HEK293 (cell line): Measurements from ENCODE around the gene PRR3.

Source experiments
- CTCF ChIA-PET: fragments of 350-600 bp; formaldehyde crosslinking; extraction: SDS; loops from one replicate; lab custom pipeline; 2021; ENCODE audit warnings: antibody characterized with exemption; lab: Yijun Ruan, JAX
- POLR2A ChIA-PET: fragments of 300-600 bp; formaldehyde crosslinking; extraction: SDS; loops from one replicate; lab custom pipeline; 2020; ENCODE audit warnings: antibody characterized with exemption, inconsistent platforms; lab: Yijun Ruan, JAX
- H3K27ac ChIP-seq: fragments of 200-500 bp; sonication (Bioruptor generic); 2 replicates; pipeline ENCODE4 v1.5.1; 2014; ENCODE audit warnings: low read depth, low read length, control low read depth, inconsistent platforms; ENCODE audit errors: extremely low read depth
- H3K36me3 ChIP-seq, 2 experiments: fragments of 200-500 bp in 1 of 2; sonication (Bioruptor generic) in 1 of 2; 1 replicate in 1 of 2; 2 replicates in 1 of 2; pipeline ENCODE4 v1.5.1; 2014 to 2017; ENCODE audit warnings: inconsistent platforms in 2 of 2, low read length in 2 of 2; ENCODE audit not compliant: control insufficient read depth in 2 of 2, insufficient read depth in 1 of 2
- H3K4me1 ChIP-seq: fragments of 200-500 bp; sonication (Bioruptor generic); 2 replicates; pipeline ENCODE4 v1.5.1; 2014; ENCODE audit warnings: mild to moderate bottlenecking, low read length, inconsistent platforms; ENCODE audit not compliant: control insufficient read depth, insufficient read depth
- H3K4me3 ChIP-seq: 2 replicates; pipeline ENCODE4 v1.5.1; 2011; ENCODE audit warnings: low read depth, mild to moderate bottlenecking, control low read depth, low read length, moderate library complexity
- H3K9me3 ChIP-seq: fragments of 200-500 bp; sonication (Bioruptor generic); 2 replicates; pipeline ENCODE4 v1.5.1; 2014; ENCODE audit warnings: low read depth, low read length, inconsistent platforms; ENCODE audit not compliant: control insufficient read depth, insufficient read depth
- BCL11A ChIP-seq: fragments of 450-650 bp; formaldehyde crosslinking; IDR thresholded peaks from 2 replicates; pipeline ENCODE4 v1.5.1; 2016; ENCODE audit warnings: low read depth, missing biosample characterization, missing genetic modification characterization
- GLIS1 ChIP-seq: fragments of 450-650 bp; formaldehyde crosslinking; IDR thresholded peaks from 2 replicates; pipeline ENCODE4 v1.5.1; 2016; ENCODE audit warnings: missing biosample characterization, missing genetic modification characterization
- HOXD13 ChIP-seq: sonication (generic); formaldehyde crosslinking; IDR thresholded peaks from 2 replicates; pipeline ENCODE4 v1.8.0; 2022; ENCODE audit warnings: missing genetic modification reagents, borderline replicate concordance
- IKZF3 ChIP-seq: fragments of 450-650 bp; IDR thresholded peaks from 2 replicates; pipeline ENCODE4 v1.5.0; 2018; ENCODE audit warnings: missing biosample characterization, mild to moderate bottlenecking, missing genetic modification characterization, moderate library complexity
- KLF8 ChIP-seq: fragments of 450-650 bp; formaldehyde crosslinking; IDR thresholded peaks from 2 replicates; pipeline ENCODE4 v1.5.1; 2016; ENCODE audit warnings: missing biosample characterization, missing genetic modification characterization
- KLF9 ChIP-seq: fragments of 450-650 bp; formaldehyde crosslinking; IDR thresholded peaks from 2 replicates; pipeline ENCODE4 v1.5.1; 2016; ENCODE audit warnings: missing biosample characterization, missing genetic modification characterization, low read depth
- OSR2 ChIP-seq: fragments of 450-650 bp; formaldehyde crosslinking; IDR thresholded peaks from 2 replicates; pipeline ENCODE4 v1.5.1; 2016; ENCODE audit warnings: missing biosample characterization, missing genetic modification characterization
- SCRT1 ChIP-seq: fragments of 450-650 bp; formaldehyde crosslinking; IDR thresholded peaks from 2 replicates; pipeline ENCODE4 v1.5.1; 2016; ENCODE audit warnings: missing biosample characterization, missing genetic modification characterization, borderline replicate concordance
- SCRT2 ChIP-seq: fragments of 450-650 bp; formaldehyde crosslinking; IDR thresholded peaks from 2 replicates; pipeline ENCODE4 v1.5.1; 2016; ENCODE audit warnings: missing biosample characterization, missing genetic modification characterization
- SETDB1 ChIP-seq: IDR thresholded peaks from one replicate; pipeline ENCODE4 v1.6.1; 2017; ENCODE audit warnings: mild to moderate bottlenecking, low read length, moderate library complexity, mixed read lengths; ENCODE audit not compliant: insufficient read length
- SP7 ChIP-seq: fragments of 450-650 bp; formaldehyde crosslinking; IDR thresholded peaks from 2 replicates; pipeline ENCODE4 v1.5.1; 2016; ENCODE audit warnings: missing biosample characterization, missing genetic modification characterization
- ZNF169 ChIP-seq: fragments of 450-650 bp; formaldehyde crosslinking; IDR thresholded peaks from 2 replicates; pipeline ENCODE4 v1.5.1; 2016; ENCODE audit warnings: missing biosample characterization, missing genetic modification characterization
- ZNF184 ChIP-seq: fragments of 450-650 bp; IDR thresholded peaks from 2 replicates; pipeline ENCODE4 v1.5.1; 2018; ENCODE audit warnings: missing biosample characterization, mild to moderate bottlenecking, missing genetic modification characterization
- ZNF202 ChIP-seq: fragments of 450-650 bp; formaldehyde crosslinking; IDR thresholded peaks from 2 replicates; pipeline ENCODE4 v1.5.1; 2016; ENCODE audit warnings: missing biosample characterization, missing genetic modification characterization, borderline replicate concordance
- ZNF311 ChIP-seq: fragments of 450-650 bp; formaldehyde crosslinking; IDR thresholded peaks from 2 replicates; pipeline ENCODE4 v1.5.1; 2017; ENCODE audit warnings: missing biosample characterization, missing genetic modification characterization, borderline replicate concordance
- ZNF366 ChIP-seq: fragments of 450-650 bp; formaldehyde crosslinking; conservative IDR thresholded peaks from 2 replicates; pipeline ENCODE4 v1.5.1; 2016; ENCODE audit warnings: missing biosample characterization, missing genetic modification characterization
- ZNF426 ChIP-seq: fragments of 450-650 bp; formaldehyde crosslinking; IDR thresholded peaks from 2 replicates; pipeline ENCODE4 v1.5.1; 2017; ENCODE audit warnings: missing biosample characterization, missing genetic modification characterization, mild to moderate bottlenecking, inconsistent platforms, moderate library complexity
- ZNF473 ChIP-seq: fragments of 450-650 bp; formaldehyde crosslinking; IDR thresholded peaks from 2 replicates; pipeline ENCODE4 v1.5.1; 2017; ENCODE audit warnings: missing biosample characterization, missing genetic modification characterization
- ZNF561 ChIP-seq: fragments of 450-650 bp; IDR thresholded peaks from 2 replicates; pipeline ENCODE4 v1.5.1; 2018; ENCODE audit warnings: missing biosample characterization, missing genetic modification characterization, borderline replicate concordance
- ZNF623 ChIP-seq: fragments of 450-650 bp; formaldehyde crosslinking; IDR thresholded peaks from 2 replicates; pipeline ENCODE4 v1.5.1; 2016; ENCODE audit warnings: missing biosample characterization, missing genetic modification characterization
- ZNF701 ChIP-seq: fragments of 450-650 bp; formaldehyde crosslinking; IDR thresholded peaks from 2 replicates; pipeline ENCODE4 v1.5.1; 2016; ENCODE audit warnings: missing biosample characterization, missing genetic modification characterization
- ZNF830 ChIP-seq: fragments of 450-650 bp; IDR thresholded peaks from 2 replicates; pipeline ENCODE4 v1.5.0; 2018; ENCODE audit warnings: missing biosample characterization, missing genetic modification characterization, low read depth, mild to moderate bottlenecking, moderate library complexity
- TF ChIP-seq, protein P1 (sequence below): fragments of 450-650 bp; formaldehyde crosslinking; conservative IDR thresholded peaks from 2 replicates; pipeline ENCODE4 v1.5.1; 2016; ENCODE audit warnings: low read depth, missing biosample characterization, missing genetic modification characterization
- TF ChIP-seq, protein P2 (sequence below): fragments of 450-650 bp; formaldehyde crosslinking; IDR thresholded peaks from 2 replicates; pipeline ENCODE4 v1.5.1; 2016; ENCODE audit warnings: missing biosample characterization, missing genetic modification characterization
- TF ChIP-seq, protein P3 (sequence below): fragments of 450-650 bp; formaldehyde crosslinking; IDR thresholded peaks from 2 replicates; pipeline ENCODE4 v1.5.1; 2016; ENCODE audit warnings: missing biosample characterization, missing genetic modification characterization
- TF ChIP-seq, protein P4 (sequence below): fragments of 450-650 bp; formaldehyde crosslinking; IDR thresholded peaks from 2 replicates; pipeline ENCODE4 v1.5.1; 2016; ENCODE audit warnings: missing biosample characterization, missing genetic modification characterization, low read depth
- TF ChIP-seq, protein P5 (sequence below): fragments of 450-650 bp; formaldehyde crosslinking; IDR thresholded peaks from 2 replicates; pipeline ENCODE4 v1.5.1; 2016; ENCODE audit warnings: missing biosample characterization, missing genetic modification characterization, low read depth

PRR3 gene

DNA sequence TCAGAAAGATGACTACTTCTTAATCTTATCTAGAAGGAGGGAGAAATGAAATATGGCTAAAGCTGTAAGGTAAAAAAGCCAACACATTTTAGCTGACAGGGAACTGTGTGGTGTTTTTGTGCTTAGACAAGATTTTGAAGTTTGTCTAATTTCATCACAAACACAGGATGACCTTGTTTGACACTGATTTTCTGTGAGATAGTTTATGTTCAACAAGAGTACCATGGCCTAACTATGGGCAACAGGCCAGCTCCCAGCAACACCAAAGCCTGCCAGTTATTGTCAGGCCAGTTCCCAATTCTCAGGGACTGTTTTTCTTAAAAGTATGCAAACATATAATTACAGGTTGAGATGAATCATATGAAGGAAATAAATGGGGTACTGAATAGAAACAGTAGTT lies 8.7 kb downstream of the PRR3 start:
- H3K27ac ChIP-seq = no peak overlapping the region
- POLR2A ChIA-PET = interaction anchor here (0.6 to 0.7 kb wide), 3 partner anchors 10 to 151 kb away, joined by 4 to 7 read pairs (median 5); partner anchors contain the start of genes GNL1, MDC1 and PPP1R10
- H3K4me1 ChIP-seq = peaks cover 2% of the 10 kb centered on the region; the same call in 1 of the 2 replicates
- no peaks in the 10 kb centered on the region for H3K9me3 ChIP-seq
- H3K4me3 ChIP-seq = no peak overlapping the region
- no peak for TF ChIP-seq KLF8 (tag by site-specific recombination)
- TF ChIP-seq SCRT1 (tag by site-specific recombination) = no peak
- TF ChIP-seq ZNF701 (tag by site-specific recombination) = no peak
- TF ChIP-seq ZNF366 = no peak
- TF ChIP-seq SETDB1 = no peak
- TF ChIP-seq BCL11A (tag by site-specific recombination) = no peak
- peak; percentile 75; the same call in 1 of the 2 replicates for TF ChIP-seq SP7 (tag by site-specific recombination)
- TF ChIP-seq, all 188 proteins: peak for 1
- CTCF ChIA-PET = interaction anchor here (1.0 to 4.1 kb wide), 7 partner anchors 8 to 156 kb away, joined by 3 to 29 read pairs (median 4); partner anchors contain the start of genes DHX16 and PRR3
- peaks cover 0 to 25% of the 10 kb centered on the region in 2 experiments; a peak in 1 of 3 replicates for H3K36me3 ChIP-seq

DNA sequence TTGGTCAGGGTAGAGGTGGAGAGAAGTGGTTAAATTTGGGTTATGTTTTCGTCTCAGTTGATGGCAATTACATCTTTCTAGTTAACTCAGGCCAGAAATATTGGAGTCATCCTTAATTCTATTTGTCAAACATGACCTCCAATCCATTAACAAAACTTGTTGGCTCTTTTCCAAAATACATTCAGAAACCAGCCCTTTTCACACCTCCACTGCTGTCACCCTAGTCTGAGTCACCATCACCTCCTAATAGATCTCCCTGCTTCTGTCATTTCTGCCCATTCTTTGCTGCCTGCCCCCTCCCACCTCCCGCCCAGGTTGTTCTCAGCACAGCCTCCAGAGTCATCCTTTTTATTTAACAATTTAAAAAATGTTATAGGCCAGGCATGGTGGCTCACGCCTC lies 11.2 kb downstream of the PRR3 start:
- POLR2A ChIA-PET = no interaction called here
- no peak overlapping the region for H3K4me3 ChIP-seq
- H3K9me3 ChIP-seq = no peaks in the 10 kb centered on the region
- CTCF ChIA-PET = no interaction called here
- H3K36me3 ChIP-seq = peaks cover 0 to 5% of the 10 kb centered on the region in 2 experiments; a peak in 1 of 3 replicates
- H3K27ac ChIP-seq = no peak overlapping the region
- H3K4me1 ChIP-seq = peaks cover 5% of the 10 kb centered on the region; the same call in 1 of the 2 replicates
- TF ChIP-seq ZNF311 (no peak), ZNF473 (tag by site-specific recombination) (no peak), KLF9 (0 out of 2 replicates have a peak, but pooled peaks have one; percentile 15), ZNF830 (tag by site-specific recombination) (no peak), ZNF623 (tag by site-specific recombination) (no peak), ZNF561 (tag by site-specific recombination) (no peak), ZNF169 (tag by site-specific recombination) (no peak), ZNF426 (tag by site-specific recombination) (no peak), OSR2 (tag by site-specific recombination) (0 out of 2 replicates have a peak, but pooled peaks have one; percentile 49), GLIS1 (tag by site-specific recombination) (0 out of 2 replicates have a peak, but pooled peaks have one; percentile 7), HOXD13 (CRISPR knock-in tag) (no peak), SCRT2 (tag by site-specific recombination) (no peak), IKZF3 (tag by site-specific recombination) (no peak), ZNF202 (tag by site-specific recombination) (no peak), SCRT1 (tag by site-specific recombination) (no peak), ZNF184 (peak; percentile 64; the same call in 1 of the 2 replicates)
- TF ChIP-seq, protein P1, sequence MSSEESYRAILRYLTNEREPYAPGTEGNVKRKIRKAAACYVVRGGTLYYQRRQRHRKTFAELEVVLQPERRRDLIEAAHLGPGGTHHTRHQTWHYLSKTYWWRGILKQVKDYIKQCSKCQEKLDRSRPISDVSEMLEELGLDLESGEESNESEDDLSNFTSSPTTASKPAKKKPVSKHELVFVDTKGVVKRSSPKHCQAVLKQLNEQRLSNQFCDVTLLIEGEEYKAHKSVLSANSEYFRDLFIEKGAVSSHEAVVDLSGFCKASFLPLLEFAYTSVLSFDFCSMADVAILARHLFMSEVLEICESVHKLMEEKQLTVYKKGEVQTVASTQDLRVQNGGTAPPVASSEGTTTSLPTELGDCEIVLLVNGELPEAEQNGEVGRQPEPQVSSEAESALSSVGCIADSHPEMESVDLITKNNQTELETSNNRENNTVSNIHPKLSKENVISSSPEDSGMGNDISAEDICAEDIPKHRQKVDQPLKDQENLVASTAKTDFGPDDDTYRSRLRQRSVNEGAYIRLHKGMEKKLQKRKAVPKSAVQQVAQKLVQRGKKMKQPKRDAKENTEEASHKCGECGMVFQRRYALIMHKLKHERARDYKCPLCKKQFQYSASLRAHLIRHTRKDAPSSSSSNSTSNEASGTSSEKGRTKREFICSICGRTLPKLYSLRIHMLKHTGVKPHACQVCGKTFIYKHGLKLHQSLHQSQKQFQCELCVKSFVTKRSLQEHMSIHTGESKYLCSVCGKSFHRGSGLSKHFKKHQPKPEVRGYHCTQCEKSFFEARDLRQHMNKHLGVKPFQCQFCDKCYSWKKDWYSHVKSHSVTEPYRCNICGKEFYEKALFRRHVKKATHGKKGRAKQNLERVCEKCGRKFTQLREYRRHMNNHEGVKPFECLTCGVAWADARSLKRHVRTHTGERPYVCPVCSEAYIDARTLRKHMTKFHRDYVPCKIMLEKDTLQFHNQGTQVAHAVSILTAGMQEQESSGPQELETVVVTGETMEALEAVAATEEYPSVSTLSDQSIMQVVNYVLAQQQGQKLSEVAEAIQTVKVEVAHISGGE = no peak
- TF ChIP-seq, protein P2, sequence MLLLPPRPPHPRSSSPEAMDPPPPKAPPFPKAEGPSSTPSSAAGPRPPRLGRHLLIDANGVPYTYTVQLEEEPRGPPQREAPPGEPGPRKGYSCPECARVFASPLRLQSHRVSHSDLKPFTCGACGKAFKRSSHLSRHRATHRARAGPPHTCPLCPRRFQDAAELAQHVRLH (tag by site-specific recombination) = no peak
- TF ChIP-seq, protein P3, sequence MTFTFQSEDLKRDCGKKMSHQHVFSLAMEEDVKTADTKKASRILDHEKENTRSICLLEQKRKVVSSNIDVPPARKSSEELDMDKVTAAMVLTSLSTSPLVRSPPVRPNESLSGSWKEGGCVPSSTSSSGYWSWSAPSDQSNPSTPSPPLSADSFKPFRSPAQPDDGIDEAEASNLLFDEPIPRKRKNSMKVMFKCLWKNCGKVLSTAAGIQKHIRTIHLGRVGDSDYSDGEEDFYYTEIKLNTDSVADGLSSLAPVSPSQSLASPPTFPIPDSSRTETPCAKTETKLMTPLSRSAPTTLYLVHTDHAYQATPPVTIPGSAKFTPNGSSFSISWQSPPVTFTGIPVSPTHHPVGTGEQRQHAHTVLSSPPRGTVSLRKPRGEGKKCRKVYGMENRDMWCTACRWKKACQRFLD (tag by site-specific recombination) = no peak
- TF ChIP-seq, protein P4, sequence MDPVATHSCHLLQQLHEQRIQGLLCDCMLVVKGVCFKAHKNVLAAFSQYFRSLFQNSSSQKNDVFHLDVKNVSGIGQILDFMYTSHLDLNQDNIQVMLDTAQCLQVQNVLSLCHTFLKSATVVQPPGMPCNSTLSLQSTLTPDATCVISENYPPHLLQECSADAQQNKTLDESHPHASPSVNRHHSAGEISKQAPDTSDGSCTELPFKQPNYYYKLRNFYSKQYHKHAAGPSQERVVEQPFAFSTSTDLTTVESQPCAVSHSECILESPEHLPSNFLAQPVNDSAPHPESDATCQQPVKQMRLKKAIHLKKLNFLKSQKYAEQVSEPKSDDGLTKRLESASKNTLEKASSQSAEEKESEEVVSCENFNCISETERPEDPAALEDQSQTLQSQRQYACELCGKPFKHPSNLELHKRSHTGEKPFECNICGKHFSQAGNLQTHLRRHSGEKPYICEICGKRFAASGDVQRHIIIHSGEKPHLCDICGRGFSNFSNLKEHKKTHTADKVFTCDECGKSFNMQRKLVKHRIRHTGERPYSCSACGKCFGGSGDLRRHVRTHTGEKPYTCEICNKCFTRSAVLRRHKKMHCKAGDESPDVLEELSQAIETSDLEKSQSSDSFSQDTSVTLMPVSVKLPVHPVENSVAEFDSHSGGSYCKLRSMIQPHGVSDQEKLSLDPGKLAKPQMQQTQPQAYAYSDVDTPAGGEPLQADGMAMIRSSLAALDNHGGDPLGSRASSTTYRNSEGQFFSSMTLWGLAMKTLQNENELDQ = no peak
- TF ChIP-seq, protein P5, sequence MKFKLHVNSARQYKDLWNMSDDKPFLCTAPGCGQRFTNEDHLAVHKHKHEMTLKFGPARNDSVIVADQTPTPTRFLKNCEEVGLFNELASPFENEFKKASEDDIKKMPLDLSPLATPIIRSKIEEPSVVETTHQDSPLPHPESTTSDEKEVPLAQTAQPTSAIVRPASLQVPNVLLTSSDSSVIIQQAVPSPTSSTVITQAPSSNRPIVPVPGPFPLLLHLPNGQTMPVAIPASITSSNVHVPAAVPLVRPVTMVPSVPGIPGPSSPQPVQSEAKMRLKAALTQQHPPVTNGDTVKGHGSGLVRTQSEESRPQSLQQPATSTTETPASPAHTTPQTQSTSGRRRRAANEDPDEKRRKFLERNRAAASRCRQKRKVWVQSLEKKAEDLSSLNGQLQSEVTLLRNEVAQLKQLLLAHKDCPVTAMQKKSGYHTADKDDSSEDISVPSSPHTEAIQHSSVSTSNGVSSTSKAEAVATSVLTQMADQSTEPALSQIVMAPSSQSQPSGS (tag by site-specific recombination) = no peak
